T-helper 2 cell treated with Interferon-gamma antibody and Interleukin-4, amounts not matched to agents 5 μg/mL and 100 μg/mL, for 36 hours (primary cell): ENCODE data around the gene NUDT16.

ENCODE experiments used
- DNase-seq: peaks from one replicate; pipeline ENCODE4 v3.0.0; 2021; ENCODE audit warnings: low spot score
- H3K27ac Mint-ChIP-seq: one replicate; pipeline ENCODE4 v1.8.0; 2021; ENCODE audit warnings: mild to moderate bottlenecking, mixed read lengths
- H3K27me3 Mint-ChIP-seq: one replicate; pipeline ENCODE4 v1.8.0; 2021; ENCODE audit warnings: low read depth, mixed read lengths
- H3K36me3 Mint-ChIP-seq: one replicate; pipeline ENCODE4 v1.8.0; 2021; ENCODE audit warnings: low read depth, mixed read lengths
- H3K4me1 Mint-ChIP-seq: one replicate; pipeline ENCODE4 v1.8.0; 2021; ENCODE audit warnings: low read depth, mixed read lengths
- H3K4me3 Mint-ChIP-seq: one replicate; pipeline ENCODE4 v1.8.0; 2022; ENCODE audit warnings: mild to moderate bottlenecking, moderate library complexity, mixed read lengths
- H3K9me3 Mint-ChIP-seq: one replicate; pipeline ENCODE4 v1.8.0; 2021; ENCODE audit warnings: mixed read lengths

NUDT16 gene

GRCh38 chr3:131396170-131396569, 14.6 kb downstream of the NUDT16 start:
- Mint-ChIP-seq H3K4me3 (no peak overlapping the region), H3K4me1 (no peaks in the 10 kb centered on the region), H3K9me3 (no peaks in the 10 kb centered on the region), H3K27me3 (peaks cover 2% of the 10 kb centered on the region), H3K27ac (no peak overlapping the region), H3K36me3 (no peaks in the 10 kb centered on the region)
- no peak for DNase-seq

- H3K27me3 Mint-ChIP-seq, result peaks cover 2% of the 10 kb centered on the region
- H3K9me3 Mint-ChIP-seq, result no peaks in the 10 kb centered on the region
- no peaks in the 10 kb centered on the region for H3K4me1 Mint-ChIP-seq
- no peak for DNase-seq
- no peak overlapping the region for H3K4me3 Mint-ChIP-seq
- no peak overlapping the region for H3K27ac Mint-ChIP-seq
- no peaks in the 10 kb centered on the region for H3K36me3 Mint-ChIP-seq
These were observed 16.3 kb downstream of the NUDT16 start for GRCh38 chr3:131397889-131398288.

- H3K27ac Mint-ChIP-seq, result no peak overlapping the region
- peaks cover 11% of the 10 kb centered on the region for H3K9me3 Mint-ChIP-seq
- H3K4me3 Mint-ChIP-seq, result no peak overlapping the region
- H3K27me3 Mint-ChIP-seq, result peaks cover 5% of the 10 kb centered on the region
- no peaks in the 10 kb centered on the region for H3K36me3 Mint-ChIP-seq
- no peaks in the 10 kb centered on the region for H3K4me1 Mint-ChIP-seq
- DNase-seq, result no peak
These were observed 20.4 kb downstream of the NUDT16 start for GRCh38 chr3:131401978-131402377.

- H3K36me3 Mint-ChIP-seq, result no peaks in the 10 kb centered on the region
- no peaks in the 10 kb centered on the region for H3K4me1 Mint-ChIP-seq
- peaks cover 11% of the 10 kb centered on the region for H3K9me3 Mint-ChIP-seq
- peaks cover 5% of the 10 kb centered on the region for H3K27me3 Mint-ChIP-seq
- DNase-seq, result no peak
- H3K4me3 Mint-ChIP-seq, result no peak overlapping the region
- no peak overlapping the region for H3K27ac Mint-ChIP-seq
These were observed 20.9 kb downstream of the NUDT16 start for GRCh38 chr3:131402391-131403039.

- H3K36me3 Mint-ChIP-seq, result no peaks in the 10 kb centered on the region
These were observed 21.8 kb downstream of the NUDT16 start for GRCh38 chr3:131403216-131403895.

GRCh38 chr3:131405411-131405810, 23.8 kb downstream of the NUDT16 start:
- Mint-ChIP-seq H3K36me3 (no peaks in the 10 kb centered on the region), H3K4me1 (no peaks in the 10 kb centered on the region), H3K4me3 (no peak overlapping the region), H3K9me3 (peaks cover 11% of the 10 kb centered on the region), H3K27me3 (peaks cover 7% of the 10 kb centered on the region), H3K27ac (no peak overlapping the region)
- no peak for DNase-seq

More at GRCh38 chr3:131403216-131403895, 21.8 kb downstream of the NUDT16 start:
- Mint-ChIP-seq H3K9me3 (peaks cover 11% of the 10 kb centered on the region), H3K27me3 (peaks cover 7% of the 10 kb centered on the region), H3K27ac (no peak overlapping the region), H3K4me1 (no peaks in the 10 kb centered on the region), H3K4me3 (no peak overlapping the region)
- no peak for DNase-seq

- Mint-ChIP-seq H3K4me3 (no peak overlapping the region), H3K27me3 (peaks cover 7% of the 10 kb centered on the region), H3K27ac (no peak overlapping the region)
These were observed 24.7 kb downstream of the NUDT16 start for GRCh38 chr3:131406274-131406673.

GRCh38 chr3:131417751-131418150, 36.2 kb downstream of the NUDT16 start:
- no peak overlapping the region for H3K4me3 Mint-ChIP-seq
- no peak overlapping the region for H3K27ac Mint-ChIP-seq
- no peaks in the 10 kb centered on the region for H3K36me3 Mint-ChIP-seq
- DNase-seq, result no peak
- H3K4me1 Mint-ChIP-seq, result peaks cover 6% of the 10 kb centered on the region
- H3K27me3 Mint-ChIP-seq, result peaks cover 12% of the 10 kb centered on the region
- peaks cover 6% of the 10 kb centered on the region for H3K9me3 Mint-ChIP-seq

More at GRCh38 chr3:131406274-131406673, 24.7 kb downstream of the NUDT16 start:
- H3K9me3 Mint-ChIP-seq, result peaks cover 11% of the 10 kb centered on the region
- H3K4me1 Mint-ChIP-seq, result no peaks in the 10 kb centered on the region
- no peak for DNase-seq
- no peaks in the 10 kb centered on the region for H3K36me3 Mint-ChIP-seq

- no peak for DNase-seq
- H3K27me3 Mint-ChIP-seq, result peaks cover 3% of the 10 kb centered on the region
These were observed 39.7 kb downstream of the NUDT16 start for GRCh38 chr3:131421301-131421700.

GRCh38 chr3:131421957-131422498, 40.5 kb downstream of the NUDT16 start:
- no peaks in the 10 kb centered on the region for H3K4me1 Mint-ChIP-seq
- no peaks in the 10 kb centered on the region for H3K9me3 Mint-ChIP-seq
- H3K36me3 Mint-ChIP-seq, result no peaks in the 10 kb centered on the region
- peaks cover 2% of the 10 kb centered on the region for H3K27me3 Mint-ChIP-seq
- no peak for DNase-seq
- no peak overlapping the region for H3K27ac Mint-ChIP-seq
- no peak overlapping the region for H3K4me3 Mint-ChIP-seq

More at GRCh38 chr3:131421301-131421700, 39.7 kb downstream of the NUDT16 start:
- Mint-ChIP-seq H3K4me3 (no peak overlapping the region), H3K4me1 (no peaks in the 10 kb centered on the region), H3K9me3 (no peaks in the 10 kb centered on the region), H3K36me3 (no peaks in the 10 kb centered on the region), H3K27ac (no peak overlapping the region)

GRCh38 chr3:131427226-131427625, 45.7 kb downstream of the NUDT16 start:
- H3K27me3 Mint-ChIP-seq, result no peaks in the 10 kb centered on the region
- no peaks in the 10 kb centered on the region for H3K36me3 Mint-ChIP-seq
- H3K9me3 Mint-ChIP-seq, result no peaks in the 10 kb centered on the region
- DNase-seq, result no peak
- H3K4me1 Mint-ChIP-seq, result no peaks in the 10 kb centered on the region
- no peak overlapping the region for H3K4me3 Mint-ChIP-seq
- H3K27ac Mint-ChIP-seq, result no peak overlapping the region

GRCh38 chr3:131431754-131432153, 50.2 kb downstream of the NUDT16 start:
- peaks cover 15% of the 10 kb centered on the region for H3K27me3 Mint-ChIP-seq
- H3K4me1 Mint-ChIP-seq, result no peaks in the 10 kb centered on the region
- H3K9me3 Mint-ChIP-seq, result no peaks in the 10 kb centered on the region
- H3K27ac Mint-ChIP-seq, result no peak overlapping the region
- H3K36me3 Mint-ChIP-seq, result no peaks in the 10 kb centered on the region
- H3K4me3 Mint-ChIP-seq, result no peak overlapping the region
- DNase-seq, result no peak

GRCh38 chr3:131432441-131432840, 50.9 kb downstream of the NUDT16 start:
- no peak for DNase-seq
- H3K4me1 Mint-ChIP-seq, result no peaks in the 10 kb centered on the region
- H3K9me3 Mint-ChIP-seq, result no peaks in the 10 kb centered on the region
- no peaks in the 10 kb centered on the region for H3K36me3 Mint-ChIP-seq
- H3K27ac Mint-ChIP-seq, result no peak overlapping the region
- H3K27me3 Mint-ChIP-seq, result peaks cover 15% of the 10 kb centered on the region
- H3K4me3 Mint-ChIP-seq, result no peak overlapping the region

GRCh38 chr3:131435000-131435399, 53.4 kb downstream of the NUDT16 start:
- no peak overlapping the region for H3K27ac Mint-ChIP-seq
- no peaks in the 10 kb centered on the region for H3K36me3 Mint-ChIP-seq
- H3K4me3 Mint-ChIP-seq, result no peak overlapping the region
- peaks cover 18% of the 10 kb centered on the region for H3K27me3 Mint-ChIP-seq
- H3K4me1 Mint-ChIP-seq, result no peaks in the 10 kb centered on the region
- H3K9me3 Mint-ChIP-seq, result no peaks in the 10 kb centered on the region
- DNase-seq, result no peak
